Measurements from ENCODE around the gene PNKD.

The PNKD gene

DNA sequence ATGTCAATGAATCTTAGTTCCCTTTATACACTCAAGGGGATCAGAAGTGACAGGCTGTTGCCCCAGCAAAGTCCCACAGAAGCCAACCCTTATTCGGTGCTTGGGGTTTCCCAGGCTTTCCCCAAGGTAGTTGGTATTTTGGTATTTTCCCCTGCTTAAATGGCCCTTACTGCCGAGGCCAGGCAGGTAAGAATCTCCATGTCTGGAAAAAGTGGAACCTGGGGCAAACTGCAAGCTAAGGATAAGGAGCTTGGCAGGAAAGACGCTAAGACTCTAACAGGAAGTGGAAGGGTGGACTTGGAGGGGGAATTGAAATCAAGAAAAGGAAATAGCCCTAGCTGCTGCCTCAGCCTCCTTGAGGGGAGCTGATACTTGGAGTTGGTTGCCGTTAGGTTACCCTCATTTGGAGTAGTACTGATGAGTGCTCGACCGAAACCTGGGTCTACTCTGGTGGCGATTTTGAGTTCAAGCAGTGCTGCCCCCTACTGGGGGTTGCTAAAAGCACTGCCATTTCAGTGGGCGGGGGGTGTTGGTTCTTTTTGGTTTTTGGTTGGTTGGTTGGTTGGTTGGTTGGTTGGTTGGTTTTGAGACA is 12.8 kb upstream of the PNKD start:
- peak; percentile 24 to 62 for DNase-seq (ENCODE audit: low read depth in 2 of 2)

DNA sequence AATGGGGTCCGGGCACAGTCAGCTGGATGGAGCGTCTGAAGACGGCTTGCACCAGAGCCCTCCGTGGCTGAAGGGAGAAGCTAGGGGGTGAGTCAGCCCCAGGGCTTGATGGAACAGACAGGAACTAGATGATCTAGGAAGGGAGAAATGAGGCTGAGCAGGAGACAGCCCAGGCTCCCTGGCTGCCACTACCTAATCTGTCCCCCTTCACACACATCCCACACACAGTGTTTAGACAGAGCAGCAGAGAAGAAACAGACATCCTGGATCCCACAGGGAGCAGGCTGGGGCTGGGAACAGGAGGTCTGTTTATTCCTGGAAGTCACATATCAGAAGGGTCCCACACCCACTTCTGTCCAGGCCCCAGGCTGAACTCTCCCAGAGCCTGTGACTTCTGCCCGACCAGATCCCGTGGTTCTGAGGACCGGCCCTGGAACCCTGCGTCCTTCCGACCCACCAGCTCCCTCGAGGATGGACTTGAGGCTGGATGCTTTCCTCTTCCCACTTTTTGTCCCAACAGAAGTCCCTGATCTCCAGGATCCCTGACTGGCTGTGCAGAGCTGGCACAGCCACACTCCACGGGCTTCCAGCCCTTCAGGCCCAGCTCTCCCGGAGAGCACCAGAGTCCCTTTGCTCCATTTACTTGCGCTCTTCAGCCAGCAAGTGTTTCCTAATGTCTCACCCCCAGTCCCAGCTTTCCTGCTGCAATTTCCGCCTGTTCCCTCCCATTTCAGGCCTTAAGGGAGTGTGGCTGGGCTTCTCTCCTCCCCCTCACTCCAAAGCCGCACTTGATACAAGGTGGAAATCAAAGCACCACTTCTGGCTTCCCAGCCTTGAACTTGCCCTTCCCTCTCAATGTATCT is 11.0 kb upstream of the PNKD start:
- no peak for DNase-seq (ENCODE audit: low read depth in 2 of 2)

DNA sequence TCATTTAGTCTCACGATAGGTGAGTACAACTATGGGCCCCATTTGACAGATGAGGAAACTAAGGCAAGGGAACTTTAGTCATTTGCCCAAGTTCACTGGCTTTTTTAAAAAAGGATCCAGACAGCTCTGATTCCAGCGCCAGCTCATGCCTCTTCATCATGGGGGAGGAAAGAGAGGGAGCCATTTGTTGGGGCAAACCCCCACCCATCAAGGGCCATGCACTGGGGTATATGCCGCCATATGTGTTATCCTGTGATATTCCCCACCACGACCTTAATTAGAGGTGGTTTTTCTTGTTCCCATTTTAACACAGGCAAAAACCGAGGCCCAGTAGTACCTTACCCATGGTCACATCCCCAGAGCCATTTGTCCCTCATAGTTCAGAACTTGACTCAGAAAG is 10.2 kb upstream of the PNKD start:
- DNase-seq (ENCODE audit: low read depth in 2 of 2), result no peak

DNA sequence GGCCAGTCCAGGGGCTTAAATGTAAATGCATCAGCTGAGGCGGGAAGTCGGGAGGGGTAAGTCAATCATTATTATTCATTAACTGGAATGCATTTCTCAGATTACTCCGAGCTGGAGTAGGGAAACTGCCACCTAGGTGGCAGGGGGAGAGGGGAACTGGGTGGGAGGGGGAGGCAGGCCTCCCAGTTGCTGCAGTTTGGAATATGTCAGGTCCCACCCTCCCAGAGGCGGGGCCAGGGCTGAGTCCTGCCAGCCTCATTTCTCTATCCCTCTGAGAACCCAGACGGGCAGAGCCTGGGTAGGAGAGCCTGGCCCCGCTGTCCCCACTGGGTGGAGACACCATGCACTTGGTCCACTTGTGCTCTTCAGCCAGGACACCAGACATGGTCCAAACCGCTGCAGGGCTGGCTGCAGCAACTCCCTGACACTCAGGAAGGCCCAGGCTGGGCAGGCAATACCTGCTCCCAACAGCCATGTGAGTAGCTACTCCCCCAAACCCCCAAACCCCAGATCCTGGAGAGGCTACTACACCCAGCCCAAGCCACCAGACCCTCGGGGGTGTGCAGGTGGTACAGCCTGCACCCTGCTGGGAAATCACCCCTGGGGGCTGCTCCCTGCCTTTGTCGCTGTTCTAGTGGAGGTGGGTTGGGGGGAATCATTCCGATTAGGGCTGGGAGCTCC is 9.4 kb upstream of the PNKD start, which contains the start of gene GPBAR1:
TSS of gene GPBAR1 (plus strand) at position 274 of the 681 bp plus-strand sequence. CDS start 1,710 bp downstream, outside the sequence.
- no peak for DNase-seq (ENCODE audit: low read depth in 2 of 2)

- no peak for DNase-seq (ENCODE audit: low read depth in 2 of 2)
Observed at GRCh38 chr2:218261423-218262236, 8.7 kb upstream of the PNKD start.

DNA sequence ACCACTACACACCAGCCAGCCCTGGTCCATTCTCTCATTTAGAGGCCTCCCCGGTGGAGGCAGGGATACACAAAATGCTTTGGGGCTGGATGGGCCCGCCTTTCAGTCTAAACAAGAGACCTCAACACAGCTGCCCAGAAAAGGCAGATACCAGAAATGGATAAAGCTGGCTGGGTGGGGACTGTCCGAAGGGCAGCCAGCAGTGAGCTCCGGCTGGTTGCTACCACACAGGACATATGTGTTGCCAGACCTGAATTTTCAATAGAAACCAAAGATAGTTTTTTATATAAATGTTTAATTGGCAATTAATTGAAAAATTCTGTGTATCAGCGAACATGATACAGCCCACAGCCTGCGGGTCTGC is 8.1 kb upstream of the PNKD start:
- DNase-seq (ENCODE audit: low read depth in 2 of 2), result no peak

DNA sequence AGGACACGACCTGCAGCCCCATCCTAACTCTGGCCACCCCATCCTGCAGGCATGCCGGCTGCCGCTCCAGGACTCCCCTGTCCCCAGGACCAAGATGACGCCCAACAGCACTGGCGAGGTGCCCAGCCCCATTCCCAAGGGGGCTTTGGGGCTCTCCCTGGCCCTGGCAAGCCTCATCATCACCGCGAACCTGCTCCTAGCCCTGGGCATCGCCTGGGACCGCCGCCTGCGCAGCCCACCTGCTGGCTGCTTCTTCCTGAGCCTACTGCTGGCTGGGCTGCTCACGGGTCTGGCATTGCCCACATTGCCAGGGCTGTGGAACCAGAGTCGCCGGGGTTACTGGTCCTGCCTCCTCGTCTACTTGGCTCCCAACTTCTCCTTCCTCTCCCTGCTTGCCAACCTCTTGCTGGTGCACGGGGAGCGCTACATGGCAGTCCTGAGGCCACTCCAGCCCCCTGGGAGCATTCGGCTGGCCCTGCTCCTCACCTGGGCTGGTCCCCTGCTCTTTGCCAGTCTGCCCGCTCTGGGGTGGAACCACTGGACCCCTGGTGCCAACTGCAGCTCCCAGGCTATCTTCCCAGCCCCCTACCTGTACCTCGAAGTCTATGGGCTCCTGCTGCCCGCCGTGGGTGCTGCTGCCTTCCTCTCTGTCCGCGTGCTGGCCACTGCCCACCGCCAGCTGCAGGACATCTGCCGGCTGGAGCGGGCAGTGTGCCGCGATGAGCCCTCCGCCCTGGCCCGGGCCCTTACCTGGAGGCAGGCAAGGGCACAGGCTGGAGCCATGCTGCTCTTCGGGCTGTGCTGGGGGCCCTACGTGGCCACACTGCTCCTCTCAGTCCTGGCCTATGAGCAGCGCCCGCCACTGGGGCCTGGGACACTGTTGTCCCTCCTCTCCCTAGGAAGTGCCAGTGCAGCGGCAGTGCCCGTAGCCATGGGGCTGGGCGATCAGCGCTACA is 7.4 kb upstream of the PNKD start:
- no peak for DNase-seq (ENCODE audit: low read depth in 2 of 2)

GRCh38 chr2:218263817-218264641 is 6.3 kb upstream of the PNKD start:
- DNase-seq (ENCODE audit: low read depth in 2 of 2), result no peak

GRCh38 chr2:218264773-218265561 is 5.4 kb upstream of the PNKD start:
- DNase-seq (ENCODE audit: low read depth in 2 of 2), result no peak

- DNase-seq (ENCODE audit: low read depth in 2 of 2), result no peak
Observed at GRCh38 chr2:218265626-218266025, 4.7 kb upstream of the PNKD start.

- no peak for DNase-seq (ENCODE audit: low read depth in 2 of 2)
Observed at GRCh38 chr2:218266316-218266979, 3.9 kb upstream of the PNKD start.

DNA sequence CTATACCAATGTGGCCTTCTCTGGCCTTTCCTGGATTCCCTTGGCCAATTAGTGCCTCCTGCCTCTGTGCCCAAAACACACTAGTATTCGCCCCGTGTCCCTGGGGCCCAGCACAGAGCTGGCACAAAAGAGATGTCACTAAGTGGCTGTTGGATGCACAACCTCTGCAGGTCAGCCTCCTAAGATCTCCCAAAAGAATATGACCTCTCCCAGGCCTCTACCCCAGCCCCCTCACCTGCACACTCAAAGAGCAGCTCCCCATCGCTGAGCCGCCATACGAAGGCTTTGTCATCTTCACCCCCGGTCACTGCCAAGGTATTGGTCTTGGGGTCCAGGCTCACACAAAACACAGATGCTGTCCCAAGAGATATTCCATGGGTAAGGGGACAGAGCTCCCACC is 3.1 kb upstream of the PNKD start:
- no peak for DNase-seq (ENCODE audit: low read depth in 2 of 2)

GRCh38 chr2:218270721-218271486 is 585 bp downstream of the PNKD start:
- no peak for DNase-seq (ENCODE audit: low read depth in 2 of 2)

DNA sequence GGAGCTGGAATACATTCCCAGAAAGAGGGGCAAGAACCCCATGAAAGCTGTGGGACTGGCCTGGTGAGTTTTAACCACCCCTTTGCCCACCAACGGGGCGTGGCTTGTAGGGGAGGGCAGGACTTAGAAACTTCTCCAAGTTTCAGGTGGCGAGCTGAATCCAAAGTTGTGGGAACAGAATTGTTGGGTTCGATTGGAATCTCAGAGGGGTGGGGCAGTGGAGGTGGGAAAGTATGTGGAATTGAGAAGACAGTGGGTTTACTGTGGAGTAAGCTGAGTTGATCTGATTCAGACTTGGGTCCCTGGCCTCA is 1.1 kb downstream of the PNKD start:
- DNase-seq (ENCODE audit: low read depth in 2 of 2), result no peak

DNA sequence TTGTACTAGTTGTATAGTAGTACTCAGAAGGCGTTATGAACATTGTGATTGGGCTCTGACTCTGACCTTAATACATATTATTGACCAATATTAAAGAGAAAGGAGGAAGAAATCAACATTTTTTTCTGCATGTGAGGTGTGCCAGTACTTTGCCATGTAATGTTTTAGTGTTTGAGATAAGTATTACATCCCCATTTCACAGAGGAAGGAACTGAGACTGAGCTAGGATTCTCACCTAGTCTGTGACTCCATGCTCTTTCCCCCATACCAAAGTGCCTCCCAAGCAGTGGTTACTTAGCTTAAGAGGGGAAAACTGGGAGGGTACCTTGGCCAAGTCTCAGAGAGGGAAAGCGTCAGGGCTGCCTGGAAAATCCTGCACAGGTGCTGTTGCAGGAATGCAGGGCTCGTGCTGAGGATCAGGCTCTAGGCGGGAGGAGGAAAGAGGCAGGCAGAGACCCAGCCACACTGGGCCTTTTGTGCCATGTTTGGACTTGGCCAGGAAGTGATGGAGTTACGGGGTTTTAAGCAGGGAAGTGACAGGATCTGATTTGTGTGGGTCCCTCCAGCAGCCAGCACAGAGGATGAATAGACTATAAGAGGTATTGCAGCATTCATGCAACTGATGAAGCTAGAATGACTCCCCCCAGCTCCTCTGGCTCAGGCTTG is 1.7 kb downstream of the PNKD start:
- no peak for DNase-seq (ENCODE audit: low read depth in 2 of 2)

DNA sequence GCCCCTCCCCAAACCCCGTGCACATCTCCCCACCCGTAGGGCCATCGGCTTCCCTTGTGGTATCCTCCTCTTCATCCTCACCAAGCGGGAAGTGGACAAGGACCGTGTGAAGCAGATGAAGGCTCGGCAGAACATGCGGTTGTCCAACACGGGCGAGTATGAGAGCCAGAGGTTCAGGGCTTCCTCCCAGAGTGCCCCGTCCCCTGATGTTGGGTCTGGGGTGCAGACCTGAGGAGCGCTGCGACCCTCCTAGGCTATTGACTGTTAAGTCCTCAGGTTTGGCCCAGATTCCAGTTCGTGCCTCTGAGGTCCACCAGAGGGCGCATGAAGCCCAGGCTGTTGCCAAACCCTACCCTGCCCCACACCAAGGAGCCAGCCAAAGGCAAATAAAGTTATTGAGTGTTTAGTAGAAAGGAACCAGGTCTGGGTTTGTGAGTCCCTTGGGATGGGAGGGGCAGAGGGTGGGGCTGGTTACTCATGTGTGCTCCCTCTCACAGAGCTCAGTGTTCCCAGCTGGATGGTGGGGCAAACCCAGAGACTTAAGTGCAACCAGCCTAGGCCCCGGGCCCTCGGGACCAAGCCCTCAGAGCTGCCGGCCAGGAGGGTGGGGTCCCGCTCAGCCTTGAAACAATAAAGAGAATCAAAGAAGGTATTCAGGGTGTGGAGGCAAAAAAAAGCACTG is 2.4 kb downstream of the PNKD start:
- peak; percentile 49 to 70 for DNase-seq (ENCODE audit: low read depth in 2 of 2)

All from stimulated activated CD4-positive, alpha-beta T cell treated with anti-CD3 and anti-CD28 coated beads, Interleukin-12 subunit alpha, Interleukin-12 subunit beta, amount 100 ng/mL, for 24 hours (primary cell).